OCI-M2 (cell line): ENCODE measurements around the gene PRR27.
"Not testable (repeated sequence)": the region's sequence is repeated elsewhere in the genome, so short reads cannot be mapped to it uniquely, and the experiment has no call there.

ENCODE experiments used
- DNase-seq: peaks from one replicate; lab custom pipeline; 2025; ENCODE audit not compliant: unreplicated experiment; lab: John Stamatoyannopoulos, UW

The PRR27 gene

DNA sequence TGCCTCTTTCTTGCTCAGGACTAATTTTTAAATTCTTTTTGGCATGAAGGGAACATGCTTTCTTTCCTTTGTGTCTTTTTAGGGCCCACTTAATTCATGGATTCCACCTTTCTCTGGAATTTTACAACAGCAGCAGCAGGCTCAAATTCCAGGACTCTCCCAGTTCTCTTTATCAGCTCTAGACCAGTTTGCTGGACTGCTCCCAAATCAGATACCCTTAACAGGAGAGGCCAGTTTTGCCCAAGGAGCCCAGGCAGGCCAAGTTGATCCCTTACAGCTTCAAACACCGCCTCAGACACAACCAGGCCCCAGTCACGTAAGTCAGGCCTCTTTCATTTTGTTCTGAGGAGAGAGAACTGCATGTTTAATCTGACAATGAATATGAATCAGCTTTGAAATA is 43.8 kb downstream of the PRR27 start:
- DNase-seq, result no peak

DNA sequence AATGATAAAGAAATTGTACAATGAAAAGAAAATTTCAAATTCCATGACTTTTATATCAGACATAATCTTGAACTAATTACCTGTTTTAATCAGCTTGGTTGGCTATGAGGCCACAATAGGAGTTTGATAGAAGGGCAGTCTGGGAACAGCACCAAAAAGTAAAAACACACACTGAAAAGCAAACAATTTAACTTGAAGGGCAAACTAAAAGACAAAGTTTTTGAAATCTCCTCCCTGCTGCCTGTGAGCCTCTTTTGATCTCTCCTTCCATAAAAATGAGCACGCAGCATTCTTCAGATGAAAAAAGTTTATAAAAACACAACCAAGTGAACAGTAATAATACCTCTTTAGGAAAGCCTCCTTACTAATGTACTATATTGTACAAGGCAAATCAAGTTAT is 49.6 kb downstream of the PRR27 start:
- no peak for DNase-seq

GRCh38 chr4:70212752-70213151 is 58.7 kb downstream of the PRR27 start:
- DNase-seq, result not testable (repeated sequence)
